Measurements from ENCODE around the gene ITGA3. TPM values are rescaled to one million over a fixed set of nuclear protein-coding genes. Genes with fewer than 3 reads are reported as not detected.

Gene ITGA3
- total RNA-seq, 1 experiment from 2014 or later = 392 TPM

DNA sequence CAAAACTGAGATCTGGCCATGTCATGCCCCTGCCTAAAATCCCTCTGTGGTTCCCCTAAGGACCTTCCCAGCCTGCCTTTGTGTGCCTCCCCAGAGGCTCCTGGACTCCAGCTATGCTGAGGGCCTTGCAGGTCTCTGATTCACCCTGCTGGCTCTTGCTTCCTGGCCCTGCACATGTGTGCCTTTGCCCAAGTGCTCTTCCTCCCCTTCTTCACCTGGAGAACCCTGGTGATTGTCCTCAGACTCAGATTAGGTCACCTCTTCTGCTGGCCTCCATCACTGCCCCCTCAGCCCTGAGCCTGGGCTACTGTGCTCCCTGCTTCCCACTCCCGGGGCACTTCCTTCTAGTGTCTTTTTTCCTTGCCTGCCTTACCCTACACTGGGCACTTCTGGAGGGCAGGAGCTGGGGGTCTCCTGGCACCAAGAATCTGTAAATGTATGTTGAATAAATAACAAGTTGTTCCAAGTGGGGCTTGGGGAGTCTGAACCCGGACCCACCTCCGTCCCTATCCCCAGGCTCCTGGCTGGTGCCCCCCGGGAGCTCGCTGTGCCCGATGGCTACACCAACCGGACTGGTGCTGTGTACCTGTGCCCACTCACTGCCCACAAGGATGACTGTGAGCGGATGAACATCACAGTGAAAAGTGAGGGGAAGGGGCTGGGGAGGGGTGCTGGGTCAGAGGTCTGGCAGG lies 7.8 kb downstream of the ITGA3 start:
- no peak for DNase-seq (ENCODE audit: low read depth, low spot score)
- no TSS peak for BruUV-seq (replicated peaks)
- Histone ChIP-seq H2AFZ (ENCODE audit: low read depth, low read length, poor library complexity, severe bottlenecking) (no peak overlapping the region), H3K9me3 (ENCODE audit: control insufficient read depth in 1 of 2, insufficient read depth in 1 of 2, low read depth in 1 of 2, low read length in 2 of 2) (no peaks in the 10 kb centered on the region), H3K27me3 (ENCODE audit: insufficient read depth, low read length) (no peaks in the 10 kb centered on the region), H3K9ac (ENCODE audit: low read length) (peak overlapping the region; percentile 82), H3K79me2 (ENCODE audit: insufficient read depth, low read length) (peaks cover 97% of the 10 kb centered on the region), H3K27ac (ENCODE audit: low read depth, low read length) (peak overlapping the region; percentile 93), H3K4me2 (ENCODE audit: low read length) (peak overlapping the region; percentile 87), H3K4me1 (ENCODE audit: control insufficient read depth in 1 of 2, insufficient read depth in 2 of 2, low read length in 2 of 2) (peaks cover 83 to 87% of the 10 kb centered on the region in 2 experiments), H3K9me2 (ENCODE audit: insufficient read depth) (no peaks in the 10 kb centered on the region), H3K4me3 (replicated peaks in 1 of 2; ENCODE audit: low read depth in 1 of 2, low read length in 2 of 2) (peak overlapping the region in 1 of 2 experiments; percentile 50; a peak in 2 of 4 replicates), H4K20me1 (ENCODE audit: insufficient read depth) (no peaks in the 10 kb centered on the region), H3K36me3 (ENCODE audit: control insufficient read depth in 1 of 2, insufficient read depth in 2 of 2, low read length in 2 of 2) (peaks cover 18 to 25% of the 10 kb centered on the region in 2 experiments; a peak in 3 of 4 replicates)
- TF ChIP-seq EZH2phosphoT487 (IDR thresholded peaks at IDR 0.05; ENCODE audit: borderline replicate concordance) (no peak), ZNF274 (IDR thresholded peaks at IDR 0.05; ENCODE audit: low read depth, low read length) (no peak), ZFX (IDR thresholded peaks at IDR 0.05) (no peak)
- POLR2A ChIA-PET = interaction anchor here (0.9 to 7.3 kb wide), 12 partner anchors 8 to 88 kb away, joined by 3 to 65 read pairs (median 4); partner anchors contain the start of gene ITGA3
- intact Hi-C loops (cut with micrococcal nuclease) = loop anchor here (2.0 kb wide), 1 partner anchor 37 kb away; no protein-coding TSS in a partner anchor
- ATAC-seq = no peak
- RAD21 ChIA-PET (ENCODE audit: low non-redundant PET in 1 of 2, low total read pairs in 2 of 2, uncharacterized antibody in 2 of 2, unreplicated experiment in 2 of 2) = interaction anchor here in 1 of 2 experiments (1.6 kb wide), 1 partner anchor 8 kb away, joined by 5 read pairs; the partner anchor contains the start of gene ITGA3
- CTCF ChIA-PET = interaction anchor here (0.8 to 3.8 kb wide), 11 partner anchors 8 to 67 kb away, joined by 3 to 25 read pairs (median 6); partner anchors contain the start of gene ITGA3

DNA sequence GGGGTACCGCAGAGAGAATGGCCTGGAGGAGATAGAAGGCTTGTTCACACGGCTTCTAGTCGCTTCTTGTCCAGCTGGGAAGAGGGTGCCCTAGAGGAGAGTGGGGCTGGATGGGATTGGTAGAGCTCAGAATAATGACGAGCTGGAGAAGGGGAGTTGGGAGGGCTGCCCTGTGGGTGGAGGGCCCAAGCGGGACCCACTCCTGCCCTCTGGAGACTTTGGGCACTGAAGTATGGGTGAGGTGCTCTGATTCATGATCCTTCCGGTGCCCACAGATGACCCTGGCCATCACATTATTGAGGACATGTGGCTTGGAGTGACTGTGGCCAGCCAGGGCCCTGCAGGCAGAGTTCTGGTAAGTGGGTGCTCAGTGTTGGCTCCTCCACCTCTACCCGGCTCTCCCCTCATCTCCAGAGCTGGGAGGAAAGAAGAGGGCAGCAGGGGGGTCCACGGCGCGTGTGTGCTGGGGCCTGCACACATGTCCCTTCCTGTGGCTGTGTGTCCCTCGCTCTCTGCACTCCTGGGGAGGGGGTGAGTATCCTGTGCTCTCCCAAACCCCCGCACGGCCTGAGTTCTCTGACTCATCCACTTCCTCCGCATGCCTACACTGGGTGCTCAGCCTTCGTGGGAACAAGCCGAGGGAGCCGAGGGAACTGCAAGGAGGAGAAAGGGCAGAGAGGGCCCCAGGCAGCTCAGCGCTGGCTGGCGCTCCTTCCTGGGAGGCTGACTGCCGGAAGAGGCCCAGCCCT lies 8.5 kb downstream of the ITGA3 start:
- BruUV-seq (replicated peaks) = no TSS peak
- Histone ChIP-seq H3K4me2 (ENCODE audit: low read length) (peak overlapping the region; percentile 87), H3K27me3 (ENCODE audit: insufficient read depth, low read length) (no peaks in the 10 kb centered on the region), H3K9me3 (ENCODE audit: control insufficient read depth in 1 of 2, insufficient read depth in 1 of 2, low read depth in 1 of 2, low read length in 2 of 2) (no peaks in the 10 kb centered on the region), H3K4me3 (replicated peaks in 1 of 2; ENCODE audit: low read depth in 1 of 2, low read length in 2 of 2) (peak overlapping the region; percentile 10 to 50; a peak in 3 of 4 replicates), H3K27ac (ENCODE audit: low read depth, low read length) (peak overlapping the region; percentile 93), H4K20me1 (ENCODE audit: insufficient read depth) (no peaks in the 10 kb centered on the region), H2AFZ (ENCODE audit: low read depth, low read length, poor library complexity, severe bottlenecking) (no peak overlapping the region), H3K9ac (ENCODE audit: low read length) (peak overlapping the region; percentile 82), H3K4me1 (ENCODE audit: control insufficient read depth in 1 of 2, insufficient read depth in 2 of 2, low read length in 2 of 2) (peaks cover 75 to 80% of the 10 kb centered on the region in 2 experiments), H3K79me2 (ENCODE audit: insufficient read depth, low read length) (peaks cover 91% of the 10 kb centered on the region), H3K9me2 (ENCODE audit: insufficient read depth) (no peaks in the 10 kb centered on the region), H3K36me3 (ENCODE audit: control insufficient read depth in 1 of 2, insufficient read depth in 2 of 2, low read length in 2 of 2) (peaks cover 23 to 30% of the 10 kb centered on the region in 2 experiments; a peak in 3 of 4 replicates)
- ATAC-seq = peak; percentile 65
- RAD21 ChIA-PET (ENCODE audit: low non-redundant PET in 1 of 2, low total read pairs in 2 of 2, uncharacterized antibody in 2 of 2, unreplicated experiment in 2 of 2) = interaction anchor here (0.6 to 1.6 kb wide), 2 partner anchors 8 to 23 kb away, joined by 3 to 5 read pairs; partner anchors contain the start of gene ITGA3 (in 1 of the 2)
- CTCF ChIA-PET = interaction anchor here (0.8 to 2.4 kb wide), 9 partner anchors 9 to 67 kb away, joined by 3 to 25 read pairs (median 5); partner anchors contain the start of gene ITGA3
- peak; percentile 86 for DNase-seq (ENCODE audit: low read depth, low spot score)
- intact Hi-C loops (cut with micrococcal nuclease) = no loop called here
- POLR2A ChIA-PET = interaction anchor here (0.9 to 7.3 kb wide), 13 partner anchors 8 to 87 kb away, joined by 3 to 65 read pairs (median 4); partner anchors contain the start of gene ITGA3
- TF ChIP-seq, protein P1, sequence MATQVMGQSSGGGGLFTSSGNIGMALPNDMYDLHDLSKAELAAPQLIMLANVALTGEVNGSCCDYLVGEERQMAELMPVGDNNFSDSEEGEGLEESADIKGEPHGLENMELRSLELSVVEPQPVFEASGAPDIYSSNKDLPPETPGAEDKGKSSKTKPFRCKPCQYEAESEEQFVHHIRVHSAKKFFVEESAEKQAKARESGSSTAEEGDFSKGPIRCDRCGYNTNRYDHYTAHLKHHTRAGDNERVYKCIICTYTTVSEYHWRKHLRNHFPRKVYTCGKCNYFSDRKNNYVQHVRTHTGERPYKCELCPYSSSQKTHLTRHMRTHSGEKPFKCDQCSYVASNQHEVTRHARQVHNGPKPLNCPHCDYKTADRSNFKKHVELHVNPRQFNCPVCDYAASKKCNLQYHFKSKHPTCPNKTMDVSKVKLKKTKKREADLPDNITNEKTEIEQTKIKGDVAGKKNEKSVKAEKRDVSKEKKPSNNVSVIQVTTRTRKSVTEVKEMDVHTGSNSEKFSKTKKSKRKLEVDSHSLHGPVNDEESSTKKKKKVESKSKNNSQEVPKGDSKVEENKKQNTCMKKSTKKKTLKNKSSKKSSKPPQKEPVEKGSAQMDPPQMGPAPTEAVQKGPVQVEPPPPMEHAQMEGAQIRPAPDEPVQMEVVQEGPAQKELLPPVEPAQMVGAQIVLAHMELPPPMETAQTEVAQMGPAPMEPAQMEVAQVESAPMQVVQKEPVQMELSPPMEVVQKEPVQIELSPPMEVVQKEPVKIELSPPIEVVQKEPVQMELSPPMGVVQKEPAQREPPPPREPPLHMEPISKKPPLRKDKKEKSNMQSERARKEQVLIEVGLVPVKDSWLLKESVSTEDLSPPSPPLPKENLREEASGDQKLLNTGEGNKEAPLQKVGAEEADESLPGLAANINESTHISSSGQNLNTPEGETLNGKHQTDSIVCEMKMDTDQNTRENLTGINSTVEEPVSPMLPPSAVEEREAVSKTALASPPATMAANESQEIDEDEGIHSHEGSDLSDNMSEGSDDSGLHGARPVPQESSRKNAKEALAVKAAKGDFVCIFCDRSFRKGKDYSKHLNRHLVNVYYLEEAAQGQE (IDR thresholded peaks at IDR 0.05; ENCODE audit: low read depth) = no peak
- TF ChIP-seq TCF7L2 (IDR thresholded peaks at IDR 0.05; ENCODE audit: borderline replicate concordance, extremely low read depth, insufficient read depth, insufficient read length) = peak; percentile 37
- peak; percentile 89 for TF ChIP-seq POLR2AphosphoS5 (IDR thresholded peaks at IDR 0.05; ENCODE audit: low read depth, low read length)
- TF ChIP-seq ZFX (IDR thresholded peaks at IDR 0.05) = peak; percentile 50; the same call in 1 of the 2 replicates
- no peak for TF ChIP-seq EGR1 (IDR thresholded peaks at IDR 0.05; ENCODE audit: low read depth)
- no peak for TF ChIP-seq EZH2 (IDR thresholded peaks at IDR 0.05)
- peak; percentile 72 for TF ChIP-seq YY1 (IDR thresholded peaks at IDR 0.05; ENCODE audit: extremely low read depth, insufficient replicate concordance, low read depth, low read length)
- no peak for TF ChIP-seq JUND (IDR thresholded peaks at IDR 0.05)
